SK-N-SH (cell line): ENCODE measurements around the gene COX7B2. TPM values are rescaled to one million over a fixed set of nuclear protein-coding genes. Genes with fewer than 3 reads are reported as not detected.

ENCODE experiments used
- CTCF ChIA-PET: fragments of 300-600, 350-600 bp; formaldehyde crosslinking; extraction: SDS; loops from one replicate; lab custom pipeline; 2021; lab: Yijun Ruan, JAX
- POLR2A ChIA-PET: fragments of 350-600 bp; sonication (Branson Sonifier 250); formaldehyde crosslinking; extraction: SDS; loops from one replicate; lab custom pipeline; 2020; ENCODE audit warnings: antibody characterized with exemption, inconsistent platforms; lab: Yijun Ruan, JAX
- DNase-seq: peaks from one replicate; pipeline ENCODE4 v3.0.0; 2012
- H2AFZ ChIP-seq: fragments of 200-600 bp; sonication (generic); 2 replicates; pipeline ENCODE4 v1.8.1; 2016; ENCODE audit warnings: antibody characterized with exemption, mild to moderate bottlenecking, low read depth
- H3F3A ChIP-seq: fragments of 200-600 bp; sonication (generic); replicated peaks from 2 replicates; pipeline ENCODE3; 2016; ENCODE audit warnings: antibody characterized with exemption, mild to moderate bottlenecking; ENCODE audit not compliant: insufficient read depth
- H3K27ac ChIP-seq, 2 experiments: fragments of 200-500 bp in 1 of 2; fragments of 200-600 bp in 1 of 2; sonication (Bioruptor generic) in 1 of 2; sonication (generic), shearing (Covaris generic) in 1 of 2; 2 replicates each; pipeline versions ENCODE4 v1.5.1 to v1.6.1; 2014 to 2016; ENCODE audit warnings: low read depth in 2 of 2, inconsistent platforms in 1 of 2, low read length in 1 of 2, mild to moderate bottlenecking in 1 of 2, mixed read lengths in 1 of 2
- H3K27me3 ChIP-seq: fragments of 200-600 bp; sonication (generic), shearing (Covaris generic); 2 replicates; pipeline ENCODE4 v1.6.1; 2016; ENCODE audit warnings: mixed run types; ENCODE audit not compliant: insufficient read depth
- H3K36me3 ChIP-seq, 2 experiments: fragments of 200-500 bp in 1 of 2; fragments of 200-600 bp in 1 of 2; sonication (Bioruptor generic) in 1 of 2; sonication (generic) in 1 of 2; replicated peaks in 1 of 2; 2 replicates each; pipeline versions ENCODE3 to v1.5.1; 2014 to 2016; ENCODE audit warnings: low read length in 1 of 2, mild to moderate bottlenecking in 1 of 2; ENCODE audit not compliant: insufficient read depth in 2 of 2, control insufficient read depth in 1 of 2
- H3K4me1 ChIP-seq, 2 experiments: fragments of 200-500 bp in 1 of 2; fragments of 200-600 bp in 1 of 2; sonication (Bioruptor generic) in 1 of 2; sonication (generic), shearing (Covaris generic) in 1 of 2; 2 replicates each; pipeline versions ENCODE4 v1.5.1 to v1.6.1; 2014 to 2016; ENCODE audit warnings: low read depth in 1 of 2, low read length in 1 of 2, mixed run types in 1 of 2; ENCODE audit not compliant: insufficient read depth in 2 of 2, control insufficient read depth in 1 of 2
- H3K4me2 ChIP-seq: fragments of 200-600 bp; sonication (generic), shearing (Covaris generic); 2 replicates; pipeline ENCODE4 v1.6.1; 2017; ENCODE audit warnings: mixed run types
- H3K4me3 ChIP-seq, 2 experiments: fragments of 200-500 bp in 1 of 2; fragments of 200-600 bp in 1 of 2; sonication (Bioruptor generic) in 1 of 2; sonication (generic), shearing (Covaris generic) in 1 of 2; 2 replicates each; pipeline versions ENCODE4 v1.5.1 to v1.8.1; 2014 to 2016; ENCODE audit warnings: low read depth in 2 of 2, inconsistent platforms in 1 of 2, low read length in 1 of 2, mild to moderate bottlenecking in 1 of 2, mixed read lengths in 1 of 2, moderate library complexity in 1 of 2
- H3K79me2 ChIP-seq: fragments of 200-600 bp; sonication (generic); 2 replicates; pipeline ENCODE4 v1.8.1; 2017; ENCODE audit warnings: mild to moderate bottlenecking; ENCODE audit not compliant: insufficient read depth
- H3K9ac ChIP-seq: fragments of 200-600 bp; sonication (generic); 2 replicates; pipeline ENCODE4 v1.6.1; 2017; ENCODE audit warnings: mixed run types
- H3K9me2 ChIP-seq: fragments of 200-600 bp; sonication (generic); 2 replicates; pipeline ENCODE4 v1.6.1; 2017; ENCODE audit warnings: mixed run types
- H3K9me3 ChIP-seq: fragments of 200-600 bp; sonication (generic); 2 replicates; pipeline ENCODE4 v1.6.1; 2017; ENCODE audit warnings: mixed run types, mild to moderate bottlenecking, moderate library complexity
- H4K20me1 ChIP-seq: fragments of 200-600 bp; sonication (generic); 2 replicates; pipeline ENCODE4 v1.6.1; 2017; ENCODE audit warnings: mild to moderate bottlenecking, mixed run types; ENCODE audit not compliant: insufficient read depth
- CHD2 ChIP-seq: fragments of 150-350 bp; IDR thresholded peaks from 2 replicates; pipeline ENCODE4 v1.6.1; 2018; ENCODE audit warnings: low read length; ENCODE audit not compliant: partially characterized antibody
- ELF1 ChIP-seq: IDR thresholded peaks from 2 replicates; pipeline ENCODE4 v1.4.0; 2012
- FOSL2 ChIP-seq: IDR thresholded peaks from 2 replicates; pipeline ENCODE4 v1.4.0; 2012; ENCODE audit warnings: low read depth, mild to moderate bottlenecking, moderate library complexity, borderline replicate concordance
- FOXM1 ChIP-seq: IDR thresholded peaks from 2 replicates; pipeline ENCODE4 v1.4.0; 2012; ENCODE audit warnings: low read depth, mild to moderate bottlenecking
- GATA2 ChIP-seq: sonication (generic); formaldehyde crosslinking; IDR thresholded peaks from 2 replicates; pipeline ENCODE4 v1.5.0; 2020; ENCODE audit warnings: mild to moderate bottlenecking, missing genetic modification reagents
- JUND ChIP-seq: IDR thresholded peaks from 2 replicates; pipeline ENCODE4 v1.4.0; 2012
- MEF2A ChIP-seq: IDR thresholded peaks from 2 replicates; pipeline ENCODE4 v1.4.0; 2012; ENCODE audit warnings: low read depth, borderline replicate concordance
- NRF1 ChIP-seq: IDR thresholded peaks from 2 replicates; pipeline ENCODE4 v1.6.1; 2012; ENCODE audit warnings: low read depth, mild to moderate bottlenecking, low read length
- POLR2AphosphoS5 ChIP-seq: IDR thresholded peaks from 2 replicates; pipeline ENCODE4 v1.6.1; 2012; ENCODE audit warnings: low read depth, low read length
- RAD21 ChIP-seq: IDR thresholded peaks from 2 replicates; pipeline ENCODE4 v1.6.1; 2012; ENCODE audit warnings: mild to moderate bottlenecking, low read length
- RCOR1 ChIP-seq: fragments of 150-350 bp; IDR thresholded peaks from 2 replicates; pipeline ENCODE4 v1.6.1; 2017; ENCODE audit warnings: antibody characterized with exemption, low read length
- RXRA ChIP-seq: IDR thresholded peaks from 2 replicates; pipeline ENCODE4 v1.4.0; 2012; ENCODE audit warnings: low read depth, mild to moderate bottlenecking, borderline replicate concordance
- SMC3 ChIP-seq: IDR thresholded peaks from 2 replicates; pipeline ENCODE4 v1.6.1; 2012; ENCODE audit warnings: low read depth, low read length, improper control_type of control experiment
- TAF1 ChIP-seq: IDR thresholded peaks from 2 replicates; pipeline ENCODE4 v1.6.1; 2012; ENCODE audit warnings: low read depth, mild to moderate bottlenecking, low read length, moderate library complexity, borderline replicate concordance
- TCF12 ChIP-seq: IDR thresholded peaks from 2 replicates; pipeline ENCODE4 v1.4.0; 2012
- YY1 ChIP-seq: IDR thresholded peaks from 2 replicates; pipeline ENCODE4 v1.4.0; 2012; ENCODE audit warnings: low read depth, mild to moderate bottlenecking
- WGBS: methylation state at CpG from one replicate; pipeline ENCODE4 v1.1.6; 2017; ENCODE audit warnings: low lambda C conversion rate; 5-methylcytosine and 5-hydroxymethylcytosine counted together
- polyA plus RNA-seq, 3 experiments: library from polyadenylated mRNA; depleted of rRNA; stranded (reverse); fragments of >200 nt; gene quantifications; 2 replicates each; pipeline ENCODE4 v1.2.3, GENCODE V29; 2012
- TF ChIP-seq, protein P1 (sequence below): IDR thresholded peaks from 2 replicates; pipeline ENCODE4 v1.4.0; 2012; ENCODE audit warnings: low read depth, borderline replicate concordance
- TF ChIP-seq, protein P2 (sequence below): IDR thresholded peaks from 2 replicates; pipeline ENCODE4 v1.4.0; 2012; ENCODE audit warnings: low read depth, borderline replicate concordance
- TF ChIP-seq, protein P3 (sequence below): fragments of 150-350 bp; IDR thresholded peaks from 2 replicates; pipeline ENCODE4 v1.6.1; 2016; ENCODE audit warnings: mild to moderate bottlenecking, low read depth, low read length

COX7B2 gene
- polyA plus RNA-seq, 1 of the 3 experiments (the other 2 are of a cell fraction) = not detected

DNA sequence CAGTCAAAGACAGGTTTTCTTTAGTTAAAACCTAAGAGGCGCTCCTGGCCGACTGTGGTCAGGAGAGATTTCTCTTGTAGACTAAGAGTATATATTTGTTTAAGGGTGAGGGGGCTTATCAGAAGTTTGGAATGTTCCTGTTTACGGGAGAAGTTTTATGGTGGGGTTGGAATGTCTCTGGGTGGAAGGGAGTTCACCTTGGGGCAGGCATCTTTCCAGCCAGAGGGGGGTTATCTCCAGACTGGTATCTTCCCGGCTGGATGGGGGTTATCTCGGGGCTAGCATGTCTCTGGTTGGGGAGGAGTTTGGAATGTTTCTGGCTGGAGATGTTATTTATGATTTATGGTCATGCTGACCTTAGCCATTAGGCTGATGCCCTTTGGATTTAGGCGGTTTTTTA lies 116.0 kb downstream of the COX7B2 start:
- Histone ChIP-seq H3K27me3 (no peaks in the 10 kb centered on the region), H2AFZ (no peak overlapping the region), H3K27ac (no peak overlapping the region), H3K4me3 (no peak overlapping the region), H3K9ac (no peak overlapping the region), H3F3A (no peaks in the 10 kb centered on the region), H3K36me3 (no peaks in the 10 kb centered on the region), H3K79me2 (no peaks in the 10 kb centered on the region), H4K20me1 (no peaks in the 10 kb centered on the region), H3K4me1 (no peaks in the 10 kb centered on the region), H3K9me2 (no peaks in the 10 kb centered on the region), H3K9me3 (no peaks in the 10 kb centered on the region), H3K4me2 (no peak overlapping the region)
- TF ChIP-seq, protein P1, sequence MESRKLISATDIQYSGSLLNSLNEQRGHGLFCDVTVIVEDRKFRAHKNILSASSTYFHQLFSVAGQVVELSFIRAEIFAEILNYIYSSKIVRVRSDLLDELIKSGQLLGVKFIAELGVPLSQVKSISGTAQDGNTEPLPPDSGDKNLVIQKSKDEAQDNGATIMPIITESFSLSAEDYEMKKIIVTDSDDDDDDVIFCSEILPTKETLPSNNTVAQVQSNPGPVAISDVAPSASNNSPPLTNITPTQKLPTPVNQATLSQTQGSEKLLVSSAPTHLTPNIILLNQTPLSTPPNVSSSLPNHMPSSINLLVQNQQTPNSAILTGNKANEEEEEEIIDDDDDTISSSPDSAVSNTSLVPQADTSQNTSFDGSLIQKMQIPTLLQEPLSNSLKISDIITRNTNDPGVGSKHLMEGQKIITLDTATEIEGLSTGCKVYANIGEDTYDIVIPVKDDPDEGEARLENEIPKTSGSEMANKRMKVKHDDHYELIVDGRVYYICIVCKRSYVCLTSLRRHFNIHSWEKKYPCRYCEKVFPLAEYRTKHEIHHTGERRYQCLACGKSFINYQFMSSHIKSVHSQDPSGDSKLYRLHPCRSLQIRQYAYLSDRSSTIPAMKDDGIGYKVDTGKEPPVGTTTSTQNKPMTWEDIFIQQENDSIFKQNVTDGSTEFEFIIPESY = no peak
- TF ChIP-seq SMC3 (no peak), RXRA (no peak), ELF1 (no peak), TAF1 (no peak), RAD21 (no peak), NRF1 (no peak), YY1 (no peak), RCOR1 (no peak), CHD2 (no peak), TCF12 (no peak), GATA2 (CRISPR knock-in tag) (no peak), MEF2A (no peak), FOXM1 (no peak), JUND (no peak), FOSL2 (no peak), POLR2AphosphoS5 (no peak)
- TF ChIP-seq, protein P2, sequence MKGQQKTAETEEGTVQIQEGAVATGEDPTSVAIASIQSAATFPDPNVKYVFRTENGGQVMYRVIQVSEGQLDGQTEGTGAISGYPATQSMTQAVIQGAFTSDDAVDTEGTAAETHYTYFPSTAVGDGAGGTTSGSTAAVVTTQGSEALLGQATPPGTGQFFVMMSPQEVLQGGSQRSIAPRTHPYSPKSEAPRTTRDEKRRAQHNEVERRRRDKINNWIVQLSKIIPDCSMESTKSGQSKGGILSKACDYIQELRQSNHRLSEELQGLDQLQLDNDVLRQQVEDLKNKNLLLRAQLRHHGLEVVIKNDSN = no peak
- TF ChIP-seq, protein P3, sequence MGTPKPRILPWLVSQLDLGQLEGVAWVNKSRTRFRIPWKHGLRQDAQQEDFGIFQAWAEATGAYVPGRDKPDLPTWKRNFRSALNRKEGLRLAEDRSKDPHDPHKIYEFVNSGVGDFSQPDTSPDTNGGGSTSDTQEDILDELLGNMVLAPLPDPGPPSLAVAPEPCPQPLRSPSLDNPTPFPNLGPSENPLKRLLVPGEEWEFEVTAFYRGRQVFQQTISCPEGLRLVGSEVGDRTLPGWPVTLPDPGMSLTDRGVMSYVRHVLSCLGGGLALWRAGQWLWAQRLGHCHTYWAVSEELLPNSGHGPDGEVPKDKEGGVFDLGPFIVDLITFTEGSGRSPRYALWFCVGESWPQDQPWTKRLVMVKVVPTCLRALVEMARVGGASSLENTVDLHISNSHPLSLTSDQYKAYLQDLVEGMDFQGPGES = no peak
- POLR2A ChIA-PET = no interaction called here
- CTCF ChIA-PET = no interaction called here
- 17% methylated on average over 6 of the region's 6 CpGs for WGBS
- DNase-seq = no peak
